Myocyte (in vitro differentiated cells): ENCODE data around the gene UQCRH. TPM values are rescaled to one million over a fixed set of nuclear protein-coding genes. Genes with fewer than 3 reads are reported as not detected.

ENCODE experiments used
- total RNA-seq: library from RNA; depleted of rRNA; stranded (reverse); fragments of >200 nt; gene quantifications from 2 replicates; pipeline ENCODE4 v1.2.3, GENCODE V29; 2014

Gene UQCRH
- total RNA-seq, 1 donor from 2014 or later, result 386 TPM

Other genes with a start within 250 kb of the UQCRH start
- 27.7 and 28.4 TPM in 2 replicates for gene PIK3R3, start 171.1 kb upstream of the UQCRH start, total RNA-seq
- 2.5 and 3.6 TPM in 2 replicates for gene TSPAN1, start 128.6 kb upstream of the UQCRH start, total RNA-seq
- gene P3R3URF, start 127.2 kb upstream of the UQCRH start, total RNA-seq, result not detected in 2 replicates
- gene POMGNT1, start 105.3 kb upstream of the UQCRH start, total RNA-seq, result 142 and 156 TPM in 2 replicates
- gene LURAP1, start 100.4 kb upstream of the UQCRH start, total RNA-seq, result 0.27 and 0.47 TPM in 2 replicates
- gene RAD54L, start 55.9 kb upstream of the UQCRH start, total RNA-seq, result 0.52 and 0.59 TPM in 2 replicates
- gene LRRC41, start 82 bp upstream of the UQCRH start, total RNA-seq, result 97.9 and 104 TPM in 2 replicates
- gene NSUN4, start 37.1 kb downstream of the UQCRH start, total RNA-seq, result 11.3 and 12.3 TPM in 2 replicates
- gene FAAH, start 90.6 kb downstream of the UQCRH start, total RNA-seq, result 0.26 TPM in 1 of 2 replicates, not detected in the other
- gene DMBX1, start 186.1 kb downstream of the UQCRH start, total RNA-seq, result not detected in 2 replicates
- not detected in 2 replicates for gene KNCN, start 247.9 kb downstream of the UQCRH start, total RNA-seq